GM23338 (cell line): ENCODE results near the gene NAT14. TPM values are rescaled to one million over a fixed set of nuclear protein-coding genes. Genes with fewer than 3 reads are reported as not detected.
A peak's percentile ranks its signal among the peaks of the same experiment; 100 is the strongest.

Source experiments
- ATAC-seq: fragments of 200-7000 bp; cut with Tn5 transposase; 3 replicates; pipeline ENCODE4 v1.9.1; 2020
- DNase-seq: peaks from one replicate; pipeline ENCODE4 v3.0.0-alpha.2; 2015; ENCODE audit warnings: low spot score
- H2AFZ ChIP-seq: fragments of 200-600 bp; sonication (generic); 2 replicates; pipeline ENCODE4 v1.8.0; 2016; ENCODE audit warnings: antibody characterized with exemption, mild to moderate bottlenecking, moderate library complexity
- H3F3A ChIP-seq: fragments of 200-600 bp; sonication (generic); replicated peaks from 2 replicates; pipeline ENCODE4 v1.8.0; 2017; ENCODE audit warnings: antibody characterized with exemption, mixed run types, low read depth
- H3K27ac ChIP-seq: fragments of 200-600 bp; sonication (generic); 2 replicates; pipeline ENCODE4 v1.6.1; 2016; ENCODE audit warnings: low read depth
- H3K27me3 ChIP-seq: fragments of 200-600 bp; sonication (generic); 2 replicates; pipeline ENCODE4 v1.8.0; 2016; ENCODE audit warnings: mild to moderate bottlenecking, mixed run types, moderate library complexity; ENCODE audit not compliant: insufficient read depth
- H3K36me3 ChIP-seq: fragments of 200-600 bp; sonication (generic); 2 replicates; pipeline ENCODE4 v1.8.0; 2016; ENCODE audit warnings: mild to moderate bottlenecking; ENCODE audit not compliant: insufficient read depth
- H3K4me1 ChIP-seq: fragments of 200-600 bp; sonication (generic); 2 replicates; pipeline ENCODE4 v1.8.0; 2016; ENCODE audit warnings: mild to moderate bottlenecking, moderate library complexity; ENCODE audit not compliant: insufficient read depth
- H3K4me2 ChIP-seq: fragments of 200-600 bp; sonication (generic); 2 replicates; pipeline ENCODE4 v1.7.1; 2017; ENCODE audit warnings: mixed run types
- H3K4me3 ChIP-seq: fragments of 200-600 bp; sonication (generic); 2 replicates; pipeline ENCODE4 v1.6.1; 2016; ENCODE audit warnings: mixed run types
- H3K79me2 ChIP-seq: fragments of 200-600 bp; sonication (generic); replicated peaks from 2 replicates; pipeline ENCODE4 v1.8.0; 2017; ENCODE audit warnings: mild to moderate bottlenecking; ENCODE audit not compliant: insufficient read depth
- H3K9me2 ChIP-seq: fragments of 200-600 bp; sonication (generic); 2 replicates; pipeline ENCODE4 v1.8.0; 2017; ENCODE audit not compliant: insufficient read depth
- H4K20me1 ChIP-seq: fragments of 200-600 bp; sonication (generic); replicated peaks from 2 replicates; pipeline ENCODE4 v1.8.0; 2017; ENCODE audit warnings: mild to moderate bottlenecking; ENCODE audit not compliant: insufficient read depth
- H3K27ac Mint-ChIP-seq: 2 replicates; pipeline ENCODE4 v1.8.0; 2020; ENCODE audit warnings: inconsistent platforms, mild to moderate bottlenecking, moderate library complexity, mixed read lengths
- H3K27me3 Mint-ChIP-seq: 3 replicates; pipeline ENCODE4 v1.8.0; 2022; ENCODE audit warnings: low read depth, mild to moderate bottlenecking, moderate library complexity, mixed read lengths, inconsistent platforms; ENCODE audit not compliant: insufficient read depth, poor library complexity
- H3K36me3 Mint-ChIP-seq: 3 replicates; pipeline ENCODE4 v1.8.0; 2021; ENCODE audit warnings: low read depth, mild to moderate bottlenecking, inconsistent platforms, moderate library complexity, mixed read lengths
- H3K4me1 Mint-ChIP-seq: 3 replicates; pipeline ENCODE4 v1.8.0; 2020; ENCODE audit warnings: mild to moderate bottlenecking, inconsistent platforms, mixed read lengths
- H3K4me3 Mint-ChIP-seq: 3 replicates; pipeline ENCODE4 v1.8.0; 2021; ENCODE audit warnings: moderate library complexity, mild to moderate bottlenecking, inconsistent platforms, mixed read lengths
- H3K9me3 Mint-ChIP-seq: 3 replicates; pipeline ENCODE4 v1.8.0; 2020; ENCODE audit warnings: moderate library complexity, mild to moderate bottlenecking, inconsistent platforms, mixed read lengths
- CREB1 ChIP-seq: fragments of 250-450 bp; sonication (Bioruptor Pico); IDR thresholded peaks from 2 replicates; pipeline ENCODE4 v1.5.0; 2020; ENCODE audit warnings: low read depth, mild to moderate bottlenecking, moderate library complexity
- CTCF ChIP-seq, 2 experiments: fragments of 200-600 bp in 1 of 2; sonication (generic) in 1 of 2; conservative IDR thresholded peaks; 2 replicates each; pipeline versions ENCODE4 v1.5.1 to v1.6.1; 2016 to 2017; ENCODE audit warnings: antibody characterized with exemption in 2 of 2, low read depth in 2 of 2, mild to moderate bottlenecking in 2 of 2, moderate library complexity in 1 of 2
- ETS1 ChIP-seq: IDR thresholded peaks from 2 replicates; pipeline ENCODE4 v1.6.1; 2016; ENCODE audit warnings: antibody characterized with exemption
- EZH2phosphoT487 ChIP-seq: fragments of 200-600 bp; sonication (generic); IDR thresholded peaks from one replicate; pipeline ENCODE4 v1.8.1; 2018; ENCODE audit warnings: antibody characterized with exemption; ENCODE audit not compliant: unreplicated experiment
- JUNB ChIP-seq: IDR thresholded peaks from one replicate; pipeline ENCODE4 v1.6.1; 2016; ENCODE audit warnings: antibody characterized with exemption; ENCODE audit not compliant: unreplicated experiment
- NANOG ChIP-seq: IDR thresholded peaks from 2 replicates; pipeline ENCODE4 v1.6.1; 2016; ENCODE audit warnings: antibody characterized with exemption, borderline replicate concordance
- POLR2AphosphoS5 ChIP-seq: IDR thresholded peaks from 2 replicates; pipeline ENCODE4 v1.6.1; 2016; ENCODE audit warnings: antibody characterized with exemption, low read depth
- STAT1 ChIP-seq: IDR thresholded peaks from one replicate; pipeline ENCODE4 v1.6.1; 2016; ENCODE audit warnings: antibody characterized with exemption; ENCODE audit not compliant: unreplicated experiment
- ZNF331 ChIP-seq: fragments of 250-450 bp; sonication (Bioruptor Pico); IDR thresholded peaks from 2 replicates; pipeline ENCODE4 v1.5.0; 2020; ENCODE audit warnings: low read depth, mild to moderate bottlenecking, moderate library complexity
- polyA plus RNA-seq: library from polyadenylated mRNA; unstranded; fragments of >200 nt; fragmentation: Nextera tagmentation; extraction: Ambion mirVana; gene quantifications from 2 replicates; pipeline ENCODE4 v1.2.1, GENCODE V29; 2016
- total RNA-seq: library from RNA; depleted of rRNA; stranded (reverse); fragments of >200 nt; shearing (Covaris generic); gene quantifications from 2 replicates; pipeline ENCODE4 v1.2.3, GENCODE V29; 2014

NAT14 gene
- total and polyA plus RNA-seq, 2 experiments from 2014 or later: 27.8 to 39.6 TPM

GRCh38 chr19:55452749-55453346 lies 32.1 kb upstream of the NAT14 start:
- peak overlapping the region; percentile 66 for H3K4me3 ChIP-seq
- Mint-ChIP-seq H3K27ac (no peak overlapping the region), H3K4me3 (peak overlapping the region; percentile 77), H3K36me3 (peaks cover 15% of the 10 kb centered on the region), H3K4me1 (peaks cover 6% of the 10 kb centered on the region; the same call in 2 of the 3 replicates), H3K27me3 (peaks cover 31% of the 10 kb centered on the region), H3K9me3 (no peaks in the 10 kb centered on the region)
- DNase-seq: peak; percentile 95
- H4K20me1 ChIP-seq: no peaks in the 10 kb centered on the region; the same call in 1 of the 2 replicates
- no peak overlapping the region for H3K27ac ChIP-seq
- H3K9me2 ChIP-seq: no peaks in the 10 kb centered on the region
- ATAC-seq: peak; percentile 82
- H3K79me2 ChIP-seq: no peaks in the 10 kb centered on the region
- H3K4me1 ChIP-seq: peaks cover 3% of the 10 kb centered on the region; the same call in 1 of the 2 replicates
- H3K27me3 ChIP-seq: peaks cover 37% of the 10 kb centered on the region
- peak overlapping the region; percentile 87 for H3K4me2 ChIP-seq
- no peaks in the 10 kb centered on the region for H3K36me3 ChIP-seq
- no peak overlapping the region for H2AFZ ChIP-seq
- H3F3A ChIP-seq: no peaks in the 10 kb centered on the region
- TF ChIP-seq CTCF (conservative IDR thresholded peaks at IDR 0.05; ENCODE audit: low read depth in 2 of 2) (peak in 1 of 2 experiments; percentile 11; a peak in 2 of 4 replicates), EZH2phosphoT487 (no peak), POLR2AphosphoS5 (peak; percentile 56)

GRCh38 chr19:55453511-55454260 lies 31.3 kb upstream of the NAT14 start:
- Histone ChIP-seq H3K36me3 (no peaks in the 10 kb centered on the region), H2AFZ (no peak overlapping the region), H3F3A (no peaks in the 10 kb centered on the region), H3K79me2 (peaks cover 2% of the 10 kb centered on the region; the same call in 1 of the 2 replicates), H3K4me1 (peaks cover 8% of the 10 kb centered on the region; the same call in 1 of the 2 replicates), H4K20me1 (no peaks in the 10 kb centered on the region; the same call in 1 of the 2 replicates), H3K27me3 (peaks cover 36% of the 10 kb centered on the region), H3K9me2 (no peaks in the 10 kb centered on the region), H3K4me3 (no peak overlapping the region), H3K27ac (no peak overlapping the region), H3K4me2 (no peak overlapping the region)
- peak overlapping the region; percentile 77; the same call in 1 of the 3 replicates for H3K4me3 Mint-ChIP-seq
- TF ChIP-seq CREB1 (CRISPR knock-in tag) (no peak), JUNB (no peak), ZNF331 (no peak), ETS1 (no peak), NANOG (no peak), STAT1 (no peak)
- no peaks in the 10 kb centered on the region for H3K9me3 Mint-ChIP-seq
- H3K27me3 Mint-ChIP-seq: peaks cover 31% of the 10 kb centered on the region
- no peak overlapping the region for H3K27ac Mint-ChIP-seq
- DNase-seq (no peak), ATAC-seq (no peak)
- peaks cover 15% of the 10 kb centered on the region for H3K36me3 Mint-ChIP-seq
- peaks cover 11% of the 10 kb centered on the region for H3K4me1 Mint-ChIP-seq
